HuH-7.5 (cell line): ENCODE data around the gene TPRA1.
A peak's percentile ranks its signal among the peaks of the same experiment; 100 is the strongest.
"Not testable (repeated sequence)": the region's sequence is repeated elsewhere in the genome, so short reads cannot be mapped to it uniquely, and the experiment has no call there.

ENCODE experiments used
- DNase-seq: peaks from one replicate; pipeline ENCODE4 v3.0.0; 2011; ENCODE audit warnings: low spot score

Gene TPRA1

DNA sequence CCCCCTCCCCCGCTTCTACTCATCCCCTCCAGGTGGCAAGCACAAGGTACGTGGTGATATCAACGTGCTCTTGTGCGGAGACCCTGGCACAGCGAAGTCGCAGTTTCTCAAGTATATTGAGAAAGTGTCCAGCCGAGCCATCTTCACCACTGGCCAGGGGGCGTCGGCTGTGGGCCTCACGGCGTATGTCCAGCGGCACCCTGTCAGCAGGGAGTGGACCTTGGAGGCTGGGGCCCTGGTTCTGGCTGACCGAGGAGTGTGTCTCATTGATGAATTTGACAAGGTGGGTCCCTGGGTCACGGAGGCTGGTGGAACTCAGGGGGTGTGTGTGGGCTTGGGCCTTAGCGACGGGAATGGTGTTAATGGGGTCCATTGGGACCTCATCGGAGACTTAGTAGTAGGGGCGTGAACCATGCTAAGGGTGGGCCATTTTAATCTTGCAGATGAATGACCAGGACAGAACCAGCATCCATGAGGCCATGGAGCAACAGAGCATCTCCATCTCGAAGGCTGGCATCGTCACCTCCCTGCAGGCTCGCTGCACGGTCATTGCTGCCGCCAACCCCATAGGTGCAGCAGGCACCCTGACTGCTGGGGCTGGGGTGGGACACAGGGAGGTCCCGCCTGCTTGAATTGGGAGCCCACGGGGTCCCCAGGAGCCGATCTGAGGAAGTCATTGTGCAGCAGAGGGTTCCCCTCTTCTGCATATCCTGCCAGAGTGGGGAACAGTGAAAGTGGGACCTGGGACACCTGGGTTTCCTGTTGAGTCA is 26.5 kb upstream of the TPRA1 start:
- no peak for DNase-seq

DNA sequence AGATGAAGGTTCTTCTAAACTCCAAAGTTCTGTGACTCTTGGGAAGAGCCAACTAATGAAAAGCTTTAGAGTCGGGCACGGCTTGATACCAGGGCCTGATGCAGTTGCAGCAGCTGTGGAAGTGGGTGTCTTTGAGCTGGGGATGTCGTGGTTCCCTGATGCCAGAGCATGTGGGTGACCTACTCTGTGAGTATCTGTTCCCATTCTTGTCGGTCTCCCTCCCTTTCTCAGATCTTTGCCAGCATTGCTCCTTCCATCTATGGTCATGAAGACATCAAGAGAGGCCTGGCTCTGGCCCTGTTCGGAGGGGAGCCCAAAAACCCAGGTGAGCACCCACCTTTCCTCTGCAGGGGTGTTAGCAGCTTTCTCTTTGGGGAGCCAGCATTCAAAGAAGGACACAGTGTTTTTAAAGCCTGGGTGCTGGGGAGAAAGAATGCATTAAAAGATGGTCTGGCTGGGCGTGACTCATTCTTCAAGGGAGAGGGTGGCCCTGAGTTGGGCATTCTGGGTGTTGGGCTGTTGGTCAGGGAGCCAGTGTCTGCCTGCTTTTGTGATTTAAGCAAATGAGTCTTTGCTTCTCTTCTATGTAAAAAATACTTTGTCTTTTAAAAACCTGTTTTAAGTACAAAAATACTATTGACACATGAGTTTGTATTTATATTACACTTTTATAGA is 25.2 kb upstream of the TPRA1 start:
- no peak for DNase-seq

DNA sequence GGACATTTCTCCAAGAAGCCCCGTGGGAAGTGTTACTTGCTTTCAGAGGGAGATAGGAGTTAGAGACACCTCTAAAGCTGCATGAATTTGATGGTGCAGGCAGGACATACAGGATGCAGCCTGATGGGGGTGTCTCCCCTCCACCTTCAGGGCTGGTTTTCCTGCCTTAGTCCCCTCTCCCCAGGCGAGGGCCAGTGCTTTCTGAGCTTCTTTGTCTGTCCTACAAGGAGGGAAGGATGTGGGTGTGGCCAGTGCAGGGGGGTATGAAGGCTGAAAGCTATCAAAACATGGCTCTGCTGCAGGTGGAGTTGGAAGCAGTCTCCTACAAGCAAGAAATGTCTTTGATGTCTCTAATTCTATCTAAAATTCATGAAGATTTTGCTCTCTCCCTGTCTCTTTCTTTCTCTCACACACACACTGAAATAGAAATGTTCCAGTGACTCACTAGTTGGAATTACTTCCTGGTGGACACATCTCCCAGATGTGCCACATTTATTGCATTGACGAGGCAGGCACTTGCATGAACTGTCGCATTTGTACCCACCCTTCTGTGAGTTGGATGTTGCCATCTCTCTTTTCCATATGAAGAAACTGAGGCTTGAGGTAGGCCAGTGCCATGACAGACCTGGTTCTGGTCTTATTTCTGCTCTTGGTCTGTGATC is 24.5 kb upstream of the TPRA1 start:
- no peak for DNase-seq

- DNase-seq = no peak
Measured at GRCh38 chr3:127613406-127613805, 22.9 kb upstream of the TPRA1 start.

GRCh38 chr3:127612966-127613365 is 22.4 kb upstream of the TPRA1 start:
- DNase-seq = no peak

GRCh38 chr3:127611251-127611650 is 20.7 kb upstream of the TPRA1 start:
- DNase-seq = no peak

- DNase-seq = no peak
Measured at GRCh38 chr3:127610105-127610504, 19.6 kb upstream of the TPRA1 start.

- DNase-seq = no peak
Measured at GRCh38 chr3:127608362-127608718, 17.8 kb upstream of the TPRA1 start.

DNA sequence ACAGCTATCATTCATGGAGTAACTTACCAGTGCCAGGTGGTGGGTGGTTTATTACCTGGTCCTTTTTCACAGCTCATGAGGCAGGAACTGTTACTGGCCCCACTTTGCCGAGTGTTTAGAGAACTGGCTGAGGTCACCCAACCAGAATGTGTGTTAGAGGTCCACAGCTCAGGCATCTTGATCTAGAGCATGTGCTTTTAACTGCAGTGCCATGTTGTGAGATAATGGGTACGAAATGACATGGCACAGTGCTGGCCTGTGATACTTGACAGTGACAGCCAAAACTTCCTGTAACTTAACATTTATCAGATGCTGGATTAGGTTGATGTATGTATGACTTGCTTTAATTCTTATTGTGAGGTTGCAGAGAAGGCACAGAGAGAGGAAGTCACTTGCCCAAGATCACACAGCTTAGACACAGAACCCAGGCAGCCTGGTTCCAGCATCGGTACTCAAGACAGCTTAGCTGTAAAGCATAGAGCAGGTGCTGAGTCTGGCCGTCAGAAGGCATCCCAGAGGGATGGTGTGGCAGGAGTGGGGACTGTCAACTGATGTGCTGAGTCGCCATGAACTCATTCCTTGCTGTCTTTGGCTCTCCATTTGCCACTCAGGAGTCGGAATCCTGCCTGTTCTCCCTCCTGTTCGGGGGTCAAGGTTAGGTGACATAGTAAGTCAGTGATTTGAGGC is 17.3 kb upstream of the TPRA1 start:
- DNase-seq = no peak

GRCh38 chr3:127606981-127607595 is 16.6 kb upstream of the TPRA1 start:
- DNase-seq = no peak

GRCh38 chr3:127606086-127606805 is 15.7 kb upstream of the TPRA1 start:
- no peak for DNase-seq

GRCh38 chr3:127605547-127605946 is 15.0 kb upstream of the TPRA1 start:
- DNase-seq = not testable (repeated sequence)

- DNase-seq = no peak
Measured at GRCh38 chr3:127604546-127605165, 14.1 kb upstream of the TPRA1 start.

GRCh38 chr3:127604035-127604434 is 13.5 kb upstream of the TPRA1 start:
- no peak for DNase-seq

GRCh38 chr3:127600749-127601456 is 10.4 kb upstream of the TPRA1 start:
- no peak for DNase-seq

DNA sequence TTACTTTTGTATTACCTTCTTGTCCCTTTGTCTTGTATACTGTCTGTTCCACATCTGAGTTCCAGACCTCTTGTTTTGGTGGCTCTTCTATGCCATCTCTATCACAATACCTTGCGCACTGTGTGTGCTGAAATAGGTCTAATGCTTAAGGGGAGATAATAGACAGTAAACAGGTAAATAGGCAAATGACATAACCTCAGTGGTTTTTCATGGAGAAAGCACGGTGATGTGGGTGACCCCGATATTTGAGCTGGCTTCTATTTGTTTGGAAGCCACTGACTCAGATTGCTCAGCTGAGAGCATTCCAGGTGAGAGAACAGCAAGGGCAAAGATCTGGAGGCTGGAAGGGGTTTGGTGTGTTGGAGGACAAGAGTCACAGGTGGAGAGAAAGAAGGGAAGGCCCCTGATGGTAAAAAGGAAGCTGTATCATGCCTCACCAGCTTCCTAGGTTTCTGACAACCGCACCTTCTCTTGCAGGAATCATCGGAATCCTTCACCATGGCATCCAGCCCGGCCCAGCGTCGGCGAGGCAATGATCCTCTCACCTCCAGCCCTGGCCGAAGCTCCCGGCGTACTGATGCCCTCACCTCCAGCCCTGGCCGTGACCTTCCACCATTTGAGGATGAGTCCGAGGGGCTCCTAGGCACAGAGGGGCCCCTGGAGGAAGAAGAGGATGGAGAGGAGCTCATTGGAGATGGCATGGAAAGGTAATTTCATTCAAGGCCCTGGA is 8.5 kb upstream of the TPRA1 start:
- peak; percentile 28 for DNase-seq

GRCh38 chr3:127597020-127597771 is 6.7 kb upstream of the TPRA1 start:
- no peak for DNase-seq

DNA sequence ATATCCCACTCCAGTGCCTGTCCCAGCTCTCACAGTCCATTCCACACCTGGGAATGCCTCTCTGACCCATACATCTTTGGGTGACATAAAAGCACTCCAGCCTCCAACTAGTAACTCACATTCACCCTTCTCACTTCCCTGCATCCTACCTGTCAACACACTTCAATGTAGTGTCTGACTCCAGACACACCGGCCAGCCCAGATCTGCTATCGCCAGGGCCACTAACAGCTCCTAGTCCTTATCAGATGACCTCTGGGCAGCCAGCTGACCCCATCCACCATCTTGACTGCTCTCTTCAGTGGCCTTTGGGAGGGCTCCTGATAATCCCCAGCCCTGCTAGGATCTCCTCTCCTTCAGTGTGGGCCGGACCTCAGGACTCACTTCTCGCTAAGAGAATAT is 4.8 kb upstream of the TPRA1 start:
- no peak for DNase-seq

DNA sequence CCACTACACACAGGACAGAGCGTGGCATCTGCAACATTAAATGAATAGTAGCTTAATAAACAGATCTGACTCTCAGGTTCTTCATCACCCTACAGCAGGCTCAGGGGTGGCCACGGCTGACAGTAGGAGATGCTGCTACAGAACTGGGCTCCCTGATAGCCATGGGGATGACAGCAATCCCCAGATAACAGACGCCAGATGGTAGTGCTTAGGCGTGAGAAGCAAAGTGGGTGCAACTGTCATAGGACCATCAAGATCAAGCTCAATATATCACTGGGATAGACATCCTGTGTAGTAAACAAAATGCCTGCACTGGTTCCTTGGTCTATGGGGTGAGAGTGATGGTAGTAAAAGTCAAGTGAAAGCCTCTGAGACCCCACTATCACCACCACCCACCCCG is 2.6 kb upstream of the TPRA1 start:
- DNase-seq = no peak
